Transverse colon (tissue), 3 donors: ENCODE measurements around the gene CPA1.

Experiments used
- EP300 ChIP-seq: sonication (generic); formaldehyde crosslinking; IDR thresholded peaks from one replicate; pipeline ENCODE4 v1.6.1; 2017; ENCODE audit warnings: antibody characterized with exemption, low read depth
- POLR2A ChIP-seq: fragments of 450-650 bp; IDR thresholded peaks from one replicate; pipeline ENCODE4 v1.6.1; 2016; ENCODE audit warnings: antibody characterized with exemption, mild to moderate bottlenecking, moderate library complexity
- TF ChIP-seq, protein P1 (sequence below), 5 experiments: fragments of 200-600 bp in 3 of 5; fragments of 450-650 bp in 2 of 5; sonication (generic) in 3 of 5; IDR thresholded peaks; 1 replicate in 2 of 5; 2 replicates in 3 of 5; pipeline ENCODE4 v1.5.1; 2016 to 2017; ENCODE audit warnings: antibody characterized with exemption in 5 of 5, inconsistent platforms in 3 of 5, mild to moderate bottlenecking in 2 of 5, moderate library complexity in 1 of 5

DNA sequence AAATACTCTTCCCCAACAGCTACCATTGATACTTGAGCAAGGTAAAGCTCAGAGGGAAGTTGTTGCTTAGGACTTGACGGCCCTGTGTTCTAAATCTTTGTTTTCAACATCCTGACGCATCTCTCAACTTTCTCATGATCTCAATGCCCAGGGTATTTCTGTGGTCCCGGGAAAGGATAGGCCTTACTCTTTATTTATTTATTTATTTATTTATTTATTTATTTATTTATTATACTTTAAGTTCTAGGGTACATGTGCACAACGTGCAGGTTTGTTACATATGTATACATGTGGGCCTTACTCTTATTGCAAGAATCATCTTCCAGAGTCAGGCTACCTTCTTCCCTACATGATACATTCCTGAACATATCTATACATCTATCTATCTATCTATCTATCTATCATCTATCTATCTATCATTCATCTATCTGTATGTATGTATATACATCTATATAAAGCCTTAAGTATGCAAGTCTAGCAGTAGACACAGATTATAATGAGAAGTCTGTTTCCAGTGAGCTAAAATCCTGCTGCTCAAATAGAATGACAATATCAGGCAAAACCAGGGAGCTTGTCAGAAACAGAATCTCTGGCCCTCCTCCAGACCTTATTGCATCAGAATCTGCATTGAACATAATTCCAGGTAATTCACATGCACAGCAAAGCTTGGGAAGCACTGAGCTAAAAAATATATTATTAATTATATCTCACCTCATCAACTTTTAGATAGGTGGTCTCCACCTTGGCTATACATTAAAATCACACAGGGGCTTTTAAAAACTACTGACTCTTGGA, 47.8 kb upstream of the CPA1 start:
- TF ChIP-seq POLR2A, result no peak
- TF ChIP-seq, protein P1, sequence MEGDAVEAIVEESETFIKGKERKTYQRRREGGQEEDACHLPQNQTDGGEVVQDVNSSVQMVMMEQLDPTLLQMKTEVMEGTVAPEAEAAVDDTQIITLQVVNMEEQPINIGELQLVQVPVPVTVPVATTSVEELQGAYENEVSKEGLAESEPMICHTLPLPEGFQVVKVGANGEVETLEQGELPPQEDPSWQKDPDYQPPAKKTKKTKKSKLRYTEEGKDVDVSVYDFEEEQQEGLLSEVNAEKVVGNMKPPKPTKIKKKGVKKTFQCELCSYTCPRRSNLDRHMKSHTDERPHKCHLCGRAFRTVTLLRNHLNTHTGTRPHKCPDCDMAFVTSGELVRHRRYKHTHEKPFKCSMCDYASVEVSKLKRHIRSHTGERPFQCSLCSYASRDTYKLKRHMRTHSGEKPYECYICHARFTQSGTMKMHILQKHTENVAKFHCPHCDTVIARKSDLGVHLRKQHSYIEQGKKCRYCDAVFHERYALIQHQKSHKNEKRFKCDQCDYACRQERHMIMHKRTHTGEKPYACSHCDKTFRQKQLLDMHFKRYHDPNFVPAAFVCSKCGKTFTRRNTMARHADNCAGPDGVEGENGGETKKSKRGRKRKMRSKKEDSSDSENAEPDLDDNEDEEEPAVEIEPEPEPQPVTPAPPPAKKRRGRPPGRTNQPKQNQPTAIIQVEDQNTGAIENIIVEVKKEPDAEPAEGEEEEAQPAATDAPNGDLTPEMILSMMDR (IDR thresholded peaks at IDR 0.05), result no peak
- no peak for TF ChIP-seq EP300
